T-helper 17 cell (primary cell): Measurements from ENCODE around the gene MAST2. TPM values are rescaled to one million over a fixed set of nuclear protein-coding genes. Genes with fewer than 3 reads are reported as not detected.

Experiments used
- ATAC-seq: fragments of 150-1000 bp; cut with Tn5 transposase; 2 replicates; pipeline ENCODE4 v1.10.0; 2021; ENCODE audit warnings: mild to moderate bottlenecking, moderate library complexity
- DNase-seq, 3 donors: peaks; one replicate each; pipeline versions ENCODE4 v3.0.0 to v3.0.0-alpha.2; 2020 to 2021
- H3K9me3 ChIP-seq: one replicate; pipeline ENCODE4 v1.7.0; 2013; ENCODE audit warnings: low read length, mild to moderate bottlenecking; ENCODE audit not compliant: control insufficient read depth, poor library complexity, severe bottlenecking
- H3K27ac Mint-ChIP-seq: one replicate; pipeline ENCODE4 v1.8.0; 2022; ENCODE audit warnings: mild to moderate bottlenecking, moderate library complexity, mixed read lengths
- H3K27me3 Mint-ChIP-seq: one replicate; pipeline ENCODE4 v1.8.0; 2022; ENCODE audit warnings: mixed read lengths
- H3K36me3 Mint-ChIP-seq: one replicate; pipeline ENCODE4 v1.8.0; 2022; ENCODE audit warnings: low read depth, mixed read lengths
- H3K4me1 Mint-ChIP-seq: one replicate; pipeline ENCODE4 v1.8.0; 2022; ENCODE audit warnings: mild to moderate bottlenecking, mixed read lengths
- H3K4me3 Mint-ChIP-seq: one replicate; pipeline ENCODE4 v1.8.0; 2022; ENCODE audit warnings: mild to moderate bottlenecking, moderate library complexity, mixed read lengths
- total RNA-seq, 4 donors: library from RNA in 2 of 4; stranded (reverse) in 2 of 4; gene quantifications; one replicate each; pipeline ENCODE4 v1.2.3 and lab custom pipeline; 2022 to 2026

MAST2 gene
- total RNA-seq, 2 donors from 2014 or later: 10.0 to 13.7 TPM

GRCh38 chr1:46027788-46028573 lies 224.6 kb downstream of the MAST2 start:
- Mint-ChIP-seq H3K27me3 (no peaks in the 10 kb centered on the region), H3K27ac (no peak overlapping the region), H3K4me3 (no peak overlapping the region), H3K4me1 (peaks cover 3% of the 10 kb centered on the region), H3K36me3 (peaks cover 3% of the 10 kb centered on the region)
- DNase-seq (no peak), ATAC-seq (no peak)
- H3K9me3 ChIP-seq: no peaks in the 10 kb centered on the region

GRCh38 chr1:46030074-46030870 lies 226.9 kb downstream of the MAST2 start:
- H3K27me3 Mint-ChIP-seq: no peaks in the 10 kb centered on the region
- ATAC-seq: no peak
- no peaks in the 10 kb centered on the region for H3K36me3 Mint-ChIP-seq
- peaks cover 3% of the 10 kb centered on the region for H3K4me1 Mint-ChIP-seq
- H3K9me3 ChIP-seq: no peaks in the 10 kb centered on the region
- DNase-seq: no peak
- no peak overlapping the region for H3K27ac Mint-ChIP-seq
- H3K4me3 Mint-ChIP-seq: no peak overlapping the region

GRCh38 chr1:46030876-46031660 lies 227.7 kb downstream of the MAST2 start:
- no peak for DNase-seq
- H3K27ac Mint-ChIP-seq: peak overlapping the region; percentile 34
- H3K9me3 ChIP-seq: no peaks in the 10 kb centered on the region
- H3K4me3 Mint-ChIP-seq: no peak overlapping the region
- H3K36me3 Mint-ChIP-seq: no peaks in the 10 kb centered on the region
- H3K4me1 Mint-ChIP-seq: peaks cover 1% of the 10 kb centered on the region
- no peaks in the 10 kb centered on the region for H3K27me3 Mint-ChIP-seq
- ATAC-seq: no peak

GRCh38 chr1:46034601-46035516 lies 231.4 kb downstream of the MAST2 start:
- no peak overlapping the region for H3K27ac Mint-ChIP-seq
- no peaks in the 10 kb centered on the region for H3K27me3 Mint-ChIP-seq
- no peak overlapping the region for H3K4me3 Mint-ChIP-seq
- no peaks in the 10 kb centered on the region for H3K36me3 Mint-ChIP-seq
- no peaks in the 10 kb centered on the region for H3K4me1 Mint-ChIP-seq
- no peak for DNase-seq
- no peaks in the 10 kb centered on the region for H3K9me3 ChIP-seq
- ATAC-seq: no peak

- peak; percentile 67 to 86 (median 75) for DNase-seq
- Mint-ChIP-seq H3K27me3 (no peaks in the 10 kb centered on the region), H3K4me1 (peaks cover 2% of the 10 kb centered on the region), H3K36me3 (no peaks in the 10 kb centered on the region), H3K4me3 (no peak overlapping the region), H3K27ac (no peak overlapping the region)
- H3K9me3 ChIP-seq: no peaks in the 10 kb centered on the region
- peak; percentile 84 for ATAC-seq
Measured at GRCh38 chr1:46036894-46037839, 233.8 kb downstream of the MAST2 start.

- peaks cover 4% of the 10 kb centered on the region for H3K27me3 Mint-ChIP-seq
Measured at GRCh38 chr1:46039571-46040052, 236.2 kb downstream of the MAST2 start.

GRCh38 chr1:46041551-46041950 lies 238.1 kb downstream of the MAST2 start:
- Mint-ChIP-seq H3K27ac (no peak overlapping the region), H3K36me3 (no peaks in the 10 kb centered on the region), H3K4me1 (peaks cover 2% of the 10 kb centered on the region), H3K4me3 (no peak overlapping the region), H3K27me3 (peaks cover 10% of the 10 kb centered on the region)
- H3K9me3 ChIP-seq: no peaks in the 10 kb centered on the region
- no peak for ATAC-seq
- DNase-seq: no peak

More at GRCh38 chr1:46039571-46040052, 236.2 kb downstream of the MAST2 start:
- no peak overlapping the region for H3K27ac Mint-ChIP-seq
- H3K4me3 Mint-ChIP-seq: no peak overlapping the region
- no peaks in the 10 kb centered on the region for H3K9me3 ChIP-seq
- ATAC-seq (no peak), DNase-seq (no peak)
- peaks cover 2% of the 10 kb centered on the region for H3K4me1 Mint-ChIP-seq
- H3K36me3 Mint-ChIP-seq: no peaks in the 10 kb centered on the region

- Mint-ChIP-seq H3K4me3 (no peak overlapping the region), H3K36me3 (no peaks in the 10 kb centered on the region), H3K27ac (no peak overlapping the region), H3K4me1 (peaks cover 2% of the 10 kb centered on the region), H3K27me3 (peaks cover 10% of the 10 kb centered on the region)
- no peaks in the 10 kb centered on the region for H3K9me3 ChIP-seq
- DNase-seq (no peak), ATAC-seq (no peak)
Measured at GRCh38 chr1:46041974-46042373, 238.6 kb downstream of the MAST2 start.

- no peaks in the 10 kb centered on the region for H3K36me3 Mint-ChIP-seq
- ATAC-seq (peak; percentile 84), DNase-seq (no peak)
- peak overlapping the region; percentile 39 for H3K27ac Mint-ChIP-seq
- peaks cover 19% of the 10 kb centered on the region for H3K27me3 Mint-ChIP-seq
- no peaks in the 10 kb centered on the region for H3K9me3 ChIP-seq
- no peak overlapping the region for H3K4me3 Mint-ChIP-seq
- peaks cover 2% of the 10 kb centered on the region for H3K4me1 Mint-ChIP-seq
Measured at GRCh38 chr1:46043458-46044017, 240.1 kb downstream of the MAST2 start.

GRCh38 chr1:46044116-46044515 lies 240.7 kb downstream of the MAST2 start:
- H3K9me3 ChIP-seq: no peaks in the 10 kb centered on the region
- DNase-seq: no peak
- peaks cover 2% of the 10 kb centered on the region for H3K4me1 Mint-ChIP-seq
- ATAC-seq: no peak
- no peak overlapping the region for H3K4me3 Mint-ChIP-seq
- peaks cover 22% of the 10 kb centered on the region for H3K27me3 Mint-ChIP-seq
- no peak overlapping the region for H3K27ac Mint-ChIP-seq
- no peaks in the 10 kb centered on the region for H3K36me3 Mint-ChIP-seq

GRCh38 chr1:46053734-46054133 lies 250.3 kb downstream of the MAST2 start:
- no peak for DNase-seq
- no peaks in the 10 kb centered on the region for H3K9me3 ChIP-seq
- Mint-ChIP-seq H3K4me3 (no peak overlapping the region), H3K27ac (no peak overlapping the region), H3K27me3 (peaks cover 21% of the 10 kb centered on the region), H3K36me3 (no peaks in the 10 kb centered on the region), H3K4me1 (peaks cover 3% of the 10 kb centered on the region)
- ATAC-seq: no peak
